Thoracic aorta (tissue), 2 donors: ENCODE measurements around the gene DNASE2B. TPM values are rescaled to one million over a fixed set of nuclear protein-coding genes. Genes with fewer than 3 reads are reported as not detected.

Experiments
- ATAC-seq: fragments of 150-250 bp; one replicate; pipeline ENCODE4 v1.8.0; 2017; ENCODE audit warnings: low read depth; ENCODE audit not compliant: insufficient number of reproducible peaks, low FRiP score
- DNase-seq: peaks from one replicate; pipeline ENCODE4 v3.0.0-alpha.2; 2020; ENCODE audit warnings: low spot score
- H3K27ac ChIP-seq, 2 donors: fragments of 200-600 bp; sonication (generic); 1 replicate in 1 of 2; 2 replicates in 1 of 2; pipeline ENCODE4 v1.5.1; 2016; ENCODE audit warnings: mild to moderate bottlenecking in 2 of 2, moderate library complexity in 2 of 2
- H3K27me3 ChIP-seq: fragments of 200-600 bp; sonication (generic); replicated peaks from 2 replicates; pipeline ENCODE4 v1.6.0; 2016; ENCODE audit warnings: mild to moderate bottlenecking; ENCODE audit not compliant: insufficient read depth
- H3K36me3 ChIP-seq: fragments of 200-600 bp; sonication (generic); one replicate; pipeline ENCODE4 v1.5.1; 2016
- H3K4me1 ChIP-seq, 2 donors: fragments of 200-600 bp; sonication (generic); 1 replicate in 1 of 2; 2 replicates in 1 of 2; pipeline versions ENCODE4 v1.5.1 to v1.6.0; 2016; ENCODE audit warnings: low read depth in 2 of 2, mild to moderate bottlenecking in 1 of 2; ENCODE audit not compliant: control insufficient read depth in 1 of 2
- H3K4me3 ChIP-seq: fragments of 200-600 bp; sonication (generic); 2 replicates; pipeline ENCODE4 v1.5.1; 2016; ENCODE audit warnings: mild to moderate bottlenecking
- H3K9me3 ChIP-seq: fragments of 200-600 bp; sonication (generic); 2 replicates; pipeline ENCODE4 v1.5.1; 2016
- total RNA-seq, 2 donors: library from RNA; depleted of rRNA; stranded (reverse); fragments of >200 nt; gene quantifications; one replicate each; pipeline versions ENCODE4 v1.1.0 to v1.2.3, GENCODE V29; 2016
- TF ChIP-seq, protein P1 (sequence below): fragments of 200-600 bp; sonication (generic); IDR thresholded peaks from one replicate; pipeline ENCODE4 v1.5.1; 2019; ENCODE audit warnings: antibody characterized with exemption

DNASE2B gene
- total RNA-seq, 2 donors from 2014 or later = not detected

DNA sequence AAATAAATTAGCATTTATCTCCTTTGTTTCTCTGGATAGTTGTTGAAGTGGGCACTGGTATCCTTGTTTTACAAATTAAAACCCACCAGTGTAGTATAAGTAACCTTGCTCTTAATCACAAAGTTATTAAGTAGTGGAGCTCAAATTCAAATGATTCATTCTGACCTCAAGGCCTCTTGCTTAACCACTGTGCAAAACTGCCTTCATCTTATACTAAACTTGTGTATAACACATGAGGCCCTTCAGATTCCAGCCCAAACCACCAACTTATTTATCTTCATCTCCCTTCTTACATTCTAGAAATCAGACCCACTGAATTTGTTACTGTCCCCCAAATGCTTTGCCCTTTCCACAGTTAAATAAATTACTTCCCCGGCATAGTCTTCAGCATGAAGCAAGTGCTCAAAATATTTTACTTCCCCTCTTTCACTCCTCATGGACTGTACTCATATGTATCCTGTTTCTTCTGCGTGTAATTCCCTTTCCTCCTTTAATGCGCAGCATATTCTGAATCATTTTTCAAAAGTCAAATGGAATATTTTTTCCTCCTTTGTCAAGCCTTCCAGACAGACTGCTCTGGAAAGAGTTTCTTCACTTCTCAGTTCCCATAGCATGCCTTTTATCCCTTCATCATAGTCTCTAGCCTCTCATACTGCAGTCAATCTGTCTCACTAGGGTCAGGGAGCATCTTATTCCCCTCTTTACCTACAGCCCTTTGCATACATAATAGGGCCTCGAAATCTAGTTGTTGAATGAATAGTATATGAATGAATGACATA is 19.0 kb upstream of the DNASE2B start:
- DNase-seq (no peak), ATAC-seq (no peak)
- TF ChIP-seq, protein P1, sequence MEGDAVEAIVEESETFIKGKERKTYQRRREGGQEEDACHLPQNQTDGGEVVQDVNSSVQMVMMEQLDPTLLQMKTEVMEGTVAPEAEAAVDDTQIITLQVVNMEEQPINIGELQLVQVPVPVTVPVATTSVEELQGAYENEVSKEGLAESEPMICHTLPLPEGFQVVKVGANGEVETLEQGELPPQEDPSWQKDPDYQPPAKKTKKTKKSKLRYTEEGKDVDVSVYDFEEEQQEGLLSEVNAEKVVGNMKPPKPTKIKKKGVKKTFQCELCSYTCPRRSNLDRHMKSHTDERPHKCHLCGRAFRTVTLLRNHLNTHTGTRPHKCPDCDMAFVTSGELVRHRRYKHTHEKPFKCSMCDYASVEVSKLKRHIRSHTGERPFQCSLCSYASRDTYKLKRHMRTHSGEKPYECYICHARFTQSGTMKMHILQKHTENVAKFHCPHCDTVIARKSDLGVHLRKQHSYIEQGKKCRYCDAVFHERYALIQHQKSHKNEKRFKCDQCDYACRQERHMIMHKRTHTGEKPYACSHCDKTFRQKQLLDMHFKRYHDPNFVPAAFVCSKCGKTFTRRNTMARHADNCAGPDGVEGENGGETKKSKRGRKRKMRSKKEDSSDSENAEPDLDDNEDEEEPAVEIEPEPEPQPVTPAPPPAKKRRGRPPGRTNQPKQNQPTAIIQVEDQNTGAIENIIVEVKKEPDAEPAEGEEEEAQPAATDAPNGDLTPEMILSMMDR = no peak
- no peaks in the 10 kb centered on the region for H3K27me3 ChIP-seq
- H3K27ac ChIP-seq = no peak overlapping the region
- H3K36me3 ChIP-seq = no peaks in the 10 kb centered on the region
- peaks cover 0 to 37% of the 10 kb centered on the region in 2 donors for H3K4me1 ChIP-seq
- H3K9me3 ChIP-seq = no peaks in the 10 kb centered on the region
- no peak overlapping the region for H3K4me3 ChIP-seq

- Histone ChIP-seq H3K4me1 (peaks cover 0 to 31% of the 10 kb centered on the region in 2 donors), H3K36me3 (no peaks in the 10 kb centered on the region), H3K27me3 (no peaks in the 10 kb centered on the region), H3K4me3 (no peak overlapping the region), H3K9me3 (no peaks in the 10 kb centered on the region), H3K27ac (no peak overlapping the region)
- DNase-seq (no peak), ATAC-seq (no peak)
- TF ChIP-seq, protein P1 = no peak
Observed at GRCh38 chr1:84379917-84380180, 18.4 kb upstream of the DNASE2B start.

- ATAC-seq (no peak), DNase-seq (no peak)
- Histone ChIP-seq H3K36me3 (no peaks in the 10 kb centered on the region), H3K27ac (no peak overlapping the region), H3K27me3 (no peaks in the 10 kb centered on the region), H3K4me1 (peaks cover 0 to 11% of the 10 kb centered on the region in 2 donors), H3K4me3 (no peak overlapping the region), H3K9me3 (no peaks in the 10 kb centered on the region)
- TF ChIP-seq, protein P1 = no peak
Observed at GRCh38 chr1:84382127-84382526, 16.2 kb upstream of the DNASE2B start.

DNA sequence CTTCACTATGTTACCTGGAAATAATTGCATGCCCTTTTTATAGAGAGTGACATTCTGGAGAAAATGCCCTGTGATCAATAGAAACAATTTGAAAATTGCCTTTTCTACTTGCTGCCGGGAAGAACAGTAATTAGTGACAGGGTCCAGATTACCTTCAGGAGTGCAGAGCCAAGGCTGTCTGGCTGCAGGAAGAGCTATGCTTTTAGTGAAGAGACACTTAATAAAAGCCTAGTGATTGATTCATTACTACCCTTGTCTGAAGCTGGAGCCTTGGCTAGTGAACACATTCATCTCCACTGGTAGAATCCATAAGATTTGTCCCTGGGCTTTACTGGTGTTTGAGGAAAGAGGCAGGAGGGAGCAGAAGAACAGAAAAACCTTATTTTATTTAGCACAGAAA is 12.9 kb upstream of the DNASE2B start:
- no peak overlapping the region for H3K4me3 ChIP-seq
- H3K27ac ChIP-seq = no peak overlapping the region
- no peaks in the 10 kb centered on the region for H3K27me3 ChIP-seq
- H3K36me3 ChIP-seq = no peaks in the 10 kb centered on the region
- H3K9me3 ChIP-seq = no peaks in the 10 kb centered on the region
- no peaks in the 10 kb centered on the region for H3K4me1 ChIP-seq
- TF ChIP-seq, protein P1 = no peak
- DNase-seq (no peak), ATAC-seq (no peak)

GRCh38 chr1:84386716-84387479 is 11.4 kb upstream of the DNASE2B start:
- Histone ChIP-seq H3K27ac (no peak overlapping the region), H3K4me3 (no peak overlapping the region), H3K27me3 (no peaks in the 10 kb centered on the region), H3K36me3 (no peaks in the 10 kb centered on the region), H3K9me3 (no peaks in the 10 kb centered on the region), H3K4me1 (no peaks in the 10 kb centered on the region)
- ATAC-seq = no peak
- TF ChIP-seq, protein P1 = no peak
- no peak for DNase-seq
